ENCODE results near the gene METAP2.
"Not testable (repeated sequence)": the region's sequence is repeated elsewhere in the genome, so short reads cannot be mapped to it uniquely, and the experiment has no call there.

The METAP2 gene

GRCh38 chr12:95473884-95474659, at the start of gene METAP2:
Gene METAP2 (plus strand): TSS chr12:95474152. CDS start chr12:95474180, 28 bp downstream.
- DNase-seq (ENCODE audit: low read depth, low spot score) = peak; percentile 98

GRCh38 chr12:95424271-95424994, 49.5 kb upstream of the METAP2 start:
- DNase-seq (ENCODE audit: low read depth, low spot score) = no peak

- DNase-seq (ENCODE audit: low read depth, low spot score) = no peak
Measured at GRCh38 chr12:95429172-95429510, 44.8 kb upstream of the METAP2 start.

GRCh38 chr12:95431120-95431519, 42.8 kb upstream of the METAP2 start:
- no peak for DNase-seq (ENCODE audit: low read depth, low spot score)

- no peak for DNase-seq (ENCODE audit: low read depth, low spot score)
Measured at GRCh38 chr12:95435355-95435754, 38.6 kb upstream of the METAP2 start.

- no peak for DNase-seq (ENCODE audit: low read depth, low spot score)
Measured at GRCh38 chr12:95437565-95437964, 36.4 kb upstream of the METAP2 start.

GRCh38 chr12:95439461-95440230, 34.3 kb upstream of the METAP2 start:
- DNase-seq (ENCODE audit: low read depth, low spot score) = no peak

- DNase-seq (ENCODE audit: low read depth, low spot score) = no peak
Measured at GRCh38 chr12:95440401-95440800, 33.6 kb upstream of the METAP2 start.

GRCh38 chr12:95443459-95443858, 30.5 kb upstream of the METAP2 start:
- DNase-seq (ENCODE audit: low read depth, low spot score) = peak; percentile 24

- not testable (repeated sequence) for DNase-seq (ENCODE audit: low read depth, low spot score)
Measured at GRCh38 chr12:95445099-95445498, 28.9 kb upstream of the METAP2 start.

GRCh38 chr12:95445884-95446505, 28.0 kb upstream of the METAP2 start:
- no peak for DNase-seq (ENCODE audit: low read depth, low spot score)

GRCh38 chr12:95446506-95446900, 27.4 kb upstream of the METAP2 start:
- DNase-seq (ENCODE audit: low read depth, low spot score) = peak; percentile 77

GRCh38 chr12:95449656-95450055, 24.3 kb upstream of the METAP2 start:
- DNase-seq (ENCODE audit: low read depth, low spot score) = not testable (repeated sequence)

- DNase-seq (ENCODE audit: low read depth, low spot score) = not testable (repeated sequence)
Measured at GRCh38 chr12:95452501-95452900, 21.5 kb upstream of the METAP2 start.

- DNase-seq (ENCODE audit: low read depth, low spot score) = not testable (repeated sequence)
Measured at GRCh38 chr12:95453881-95454280, 20.1 kb upstream of the METAP2 start.

GRCh38 chr12:95454780-95455215, 19.2 kb upstream of the METAP2 start:
- DNase-seq (ENCODE audit: low read depth, low spot score) = peak; percentile 60

GRCh38 chr12:95457605-95458004, 16.3 kb upstream of the METAP2 start:
- DNase-seq (ENCODE audit: low read depth, low spot score) = not testable (repeated sequence)

- no peak for DNase-seq (ENCODE audit: low read depth, low spot score)
Measured at GRCh38 chr12:95458761-95459160, 15.2 kb upstream of the METAP2 start.

- DNase-seq (ENCODE audit: low read depth, low spot score) = no peak
Measured at GRCh38 chr12:95459310-95459709, 14.6 kb upstream of the METAP2 start.

GRCh38 chr12:95460105-95460504, 13.8 kb upstream of the METAP2 start:
- no peak for DNase-seq (ENCODE audit: low read depth, low spot score)

- DNase-seq (ENCODE audit: low read depth, low spot score) = no peak
Measured at GRCh38 chr12:95460896-95461295, 13.1 kb upstream of the METAP2 start.

- no peak for DNase-seq (ENCODE audit: low read depth, low spot score)
Measured at GRCh38 chr12:95462081-95462480, 11.9 kb upstream of the METAP2 start.

Measured in ELF-1 (cell line).